ENCODE measurements around the gene NSG2.
"Not testable (repeated sequence)": the region's sequence is repeated elsewhere in the genome, so short reads cannot be mapped to it uniquely, and the experiment has no call there.

Gene NSG2

DNA sequence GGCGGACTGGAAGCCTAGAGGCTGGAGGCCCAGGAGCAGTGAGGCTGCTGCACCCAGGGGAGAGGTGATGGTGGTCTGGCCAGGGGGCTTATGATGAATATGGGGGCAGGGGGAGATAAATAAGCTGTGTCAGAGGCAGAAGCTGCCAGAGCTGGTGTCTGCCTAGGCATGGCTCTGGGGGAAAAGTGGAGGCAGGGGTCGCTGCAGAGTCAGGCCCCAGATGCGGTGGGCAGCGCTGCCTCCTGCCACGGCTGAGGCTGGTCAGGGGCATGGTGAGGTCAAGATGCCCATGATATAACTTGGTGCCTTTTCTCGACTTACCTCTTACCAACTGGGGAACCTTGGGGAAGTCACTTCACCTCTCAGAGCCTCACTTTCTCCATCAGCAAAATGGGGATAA, 51.1 kb downstream of the NSG2 start:
- no peak for DNase-seq (ENCODE audit: low read depth)
- H3K4me3 ChIP-seq (ENCODE audit: control insufficient read depth, low read depth, low read length) = no peak overlapping the region
- TF ChIP-seq, protein P1, sequence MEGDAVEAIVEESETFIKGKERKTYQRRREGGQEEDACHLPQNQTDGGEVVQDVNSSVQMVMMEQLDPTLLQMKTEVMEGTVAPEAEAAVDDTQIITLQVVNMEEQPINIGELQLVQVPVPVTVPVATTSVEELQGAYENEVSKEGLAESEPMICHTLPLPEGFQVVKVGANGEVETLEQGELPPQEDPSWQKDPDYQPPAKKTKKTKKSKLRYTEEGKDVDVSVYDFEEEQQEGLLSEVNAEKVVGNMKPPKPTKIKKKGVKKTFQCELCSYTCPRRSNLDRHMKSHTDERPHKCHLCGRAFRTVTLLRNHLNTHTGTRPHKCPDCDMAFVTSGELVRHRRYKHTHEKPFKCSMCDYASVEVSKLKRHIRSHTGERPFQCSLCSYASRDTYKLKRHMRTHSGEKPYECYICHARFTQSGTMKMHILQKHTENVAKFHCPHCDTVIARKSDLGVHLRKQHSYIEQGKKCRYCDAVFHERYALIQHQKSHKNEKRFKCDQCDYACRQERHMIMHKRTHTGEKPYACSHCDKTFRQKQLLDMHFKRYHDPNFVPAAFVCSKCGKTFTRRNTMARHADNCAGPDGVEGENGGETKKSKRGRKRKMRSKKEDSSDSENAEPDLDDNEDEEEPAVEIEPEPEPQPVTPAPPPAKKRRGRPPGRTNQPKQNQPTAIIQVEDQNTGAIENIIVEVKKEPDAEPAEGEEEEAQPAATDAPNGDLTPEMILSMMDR (conservative IDR thresholded peaks at IDR 0.05; ENCODE audit: control insufficient read depth, insufficient read depth, low read depth, low read length) = no peak

DNA sequence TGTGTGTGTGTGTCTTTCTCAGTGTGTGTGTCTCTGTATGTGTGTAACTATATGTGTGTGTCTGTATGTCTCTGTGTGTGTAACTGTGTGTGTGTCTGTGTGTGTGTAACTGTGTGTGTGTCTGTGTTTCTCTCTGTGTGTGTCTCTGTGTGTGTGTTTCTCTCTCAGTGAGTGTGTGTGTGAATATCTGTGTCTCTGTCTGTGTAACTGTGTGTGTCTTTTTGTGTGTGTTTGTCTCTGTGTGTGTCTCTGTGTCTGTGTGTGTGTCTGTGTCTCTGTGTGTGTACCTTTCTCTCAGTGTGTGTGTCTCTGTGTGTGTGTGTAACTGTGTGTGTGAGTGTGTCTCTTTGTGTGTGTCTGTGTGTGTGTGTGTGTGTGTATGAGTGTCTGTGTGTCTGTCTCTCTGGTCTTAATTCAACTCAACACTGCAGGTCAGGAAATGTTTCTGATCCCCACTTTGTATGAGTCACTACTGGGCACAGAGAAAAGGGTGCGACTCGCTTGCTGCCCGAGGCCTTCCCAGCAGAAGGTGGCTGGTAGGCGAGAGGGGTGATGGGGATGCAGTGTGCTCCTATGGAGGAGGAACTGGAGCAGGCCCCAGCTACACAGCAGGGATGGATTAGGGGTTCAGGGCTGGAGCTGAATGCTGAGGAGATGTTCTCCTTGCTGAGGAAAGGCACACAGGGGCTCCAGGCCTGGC, 52.1 kb downstream of the NSG2 start:
- H3K4me3 ChIP-seq (ENCODE audit: control insufficient read depth, low read depth, low read length) = no peak overlapping the region
- TF ChIP-seq, protein P1 (conservative IDR thresholded peaks at IDR 0.05; ENCODE audit: control insufficient read depth, insufficient read depth, low read depth, low read length) = no peak
- DNase-seq (ENCODE audit: low read depth) = no peak

DNA sequence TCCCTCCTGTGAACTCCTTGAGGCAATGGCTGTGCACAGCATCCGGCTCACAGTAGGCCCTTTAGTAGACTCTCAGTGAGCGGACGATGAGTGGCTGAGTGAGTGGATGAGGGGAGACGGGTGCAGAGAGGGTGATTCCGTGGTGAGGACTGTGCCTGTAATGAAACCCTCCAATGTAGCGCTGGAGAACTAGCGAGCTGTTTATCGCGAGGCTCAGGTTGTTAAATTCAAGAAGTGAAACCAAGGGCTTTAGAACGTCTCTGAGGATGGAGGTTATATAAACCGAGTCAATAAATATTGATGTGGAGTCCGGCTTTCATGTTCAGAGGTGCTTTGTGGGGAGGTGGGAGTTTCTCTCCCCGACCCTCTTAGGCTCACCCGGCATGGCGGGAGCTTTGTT, 53.2 kb downstream of the NSG2 start:
- TF ChIP-seq, protein P1 (conservative IDR thresholded peaks at IDR 0.05; ENCODE audit: control insufficient read depth, insufficient read depth, low read depth, low read length) = no peak
- no peak overlapping the region for H3K4me3 ChIP-seq (ENCODE audit: control insufficient read depth, low read depth, low read length)
- DNase-seq (ENCODE audit: low read depth) = no peak

DNA sequence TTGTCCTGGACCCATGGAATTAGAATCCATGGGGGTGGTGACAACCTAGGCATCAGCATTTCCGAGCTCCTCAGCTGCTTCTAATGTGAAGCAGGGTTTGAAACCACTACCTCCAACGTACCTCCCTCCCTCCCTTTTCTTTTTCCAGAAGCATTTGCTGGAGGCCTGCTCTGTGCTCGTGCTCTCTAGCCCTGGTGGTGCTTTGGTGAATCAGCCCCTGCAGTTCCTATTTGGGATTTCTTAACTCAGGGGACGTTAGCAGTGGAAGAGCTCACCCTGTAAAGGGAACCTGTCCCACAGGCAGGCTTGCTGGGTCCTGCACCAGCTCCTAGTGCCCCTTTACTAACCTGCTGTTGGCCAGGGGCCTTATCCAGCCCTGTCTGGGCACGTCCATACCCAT, 55.0 kb downstream of the NSG2 start:
- TF ChIP-seq, protein P1 (conservative IDR thresholded peaks at IDR 0.05; ENCODE audit: control insufficient read depth, insufficient read depth, low read depth, low read length) = no peak
- no peak overlapping the region for H3K4me3 ChIP-seq (ENCODE audit: control insufficient read depth, low read depth, low read length)
- no peak for DNase-seq (ENCODE audit: low read depth)

DNA sequence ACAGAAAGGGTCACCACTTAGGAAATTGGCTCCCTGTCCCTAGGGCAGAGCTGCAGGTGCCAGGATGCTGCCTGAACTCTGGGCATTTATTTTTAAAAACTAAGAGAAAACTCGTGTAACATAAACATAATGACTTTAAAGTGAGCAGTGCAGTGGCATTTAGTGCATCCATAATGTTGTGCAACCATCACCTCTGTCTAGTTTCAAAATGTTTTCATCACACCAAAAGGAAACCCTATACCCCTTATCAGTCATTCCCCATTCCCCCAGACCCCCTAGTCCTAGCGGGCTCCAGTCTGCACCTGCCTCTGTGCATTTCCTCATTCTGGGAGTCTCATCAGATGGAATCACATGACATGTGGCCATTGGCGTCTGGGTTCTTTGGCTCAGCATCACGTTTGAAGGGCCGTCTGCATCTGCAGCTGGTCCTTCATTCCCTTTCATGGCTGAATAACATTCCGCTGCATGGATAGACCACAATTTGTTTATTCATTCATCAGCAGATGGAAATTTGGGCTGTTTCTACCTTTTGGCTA, 55.8 kb downstream of the NSG2 start:
- TF ChIP-seq, protein P1 (conservative IDR thresholded peaks at IDR 0.05; ENCODE audit: control insufficient read depth, insufficient read depth, low read depth, low read length) = no peak
- no peak overlapping the region for H3K4me3 ChIP-seq (ENCODE audit: control insufficient read depth, low read depth, low read length)
- DNase-seq (ENCODE audit: low read depth) = no peak

DNA sequence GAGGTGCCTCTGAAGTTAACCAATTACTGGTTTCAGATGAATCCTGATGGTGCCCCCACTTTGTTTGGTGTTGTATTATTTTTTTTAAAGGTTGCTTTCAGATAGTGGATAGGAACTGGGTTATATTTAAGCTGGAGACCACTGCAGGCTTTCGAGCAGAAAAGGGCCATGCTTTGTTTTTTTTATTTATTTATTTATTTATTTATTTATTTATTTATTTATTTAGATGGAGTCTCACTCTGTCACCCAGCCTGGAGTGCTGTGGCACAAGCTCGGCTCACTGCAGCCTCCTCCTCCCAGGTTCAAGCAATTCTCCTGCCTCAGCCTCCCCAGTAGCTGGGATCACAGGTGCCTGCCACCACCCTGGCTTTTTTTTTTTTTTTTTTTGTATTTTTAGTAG, 57.1 kb downstream of the NSG2 start:
- DNase-seq (ENCODE audit: low read depth) = not testable (repeated sequence)

DNA sequence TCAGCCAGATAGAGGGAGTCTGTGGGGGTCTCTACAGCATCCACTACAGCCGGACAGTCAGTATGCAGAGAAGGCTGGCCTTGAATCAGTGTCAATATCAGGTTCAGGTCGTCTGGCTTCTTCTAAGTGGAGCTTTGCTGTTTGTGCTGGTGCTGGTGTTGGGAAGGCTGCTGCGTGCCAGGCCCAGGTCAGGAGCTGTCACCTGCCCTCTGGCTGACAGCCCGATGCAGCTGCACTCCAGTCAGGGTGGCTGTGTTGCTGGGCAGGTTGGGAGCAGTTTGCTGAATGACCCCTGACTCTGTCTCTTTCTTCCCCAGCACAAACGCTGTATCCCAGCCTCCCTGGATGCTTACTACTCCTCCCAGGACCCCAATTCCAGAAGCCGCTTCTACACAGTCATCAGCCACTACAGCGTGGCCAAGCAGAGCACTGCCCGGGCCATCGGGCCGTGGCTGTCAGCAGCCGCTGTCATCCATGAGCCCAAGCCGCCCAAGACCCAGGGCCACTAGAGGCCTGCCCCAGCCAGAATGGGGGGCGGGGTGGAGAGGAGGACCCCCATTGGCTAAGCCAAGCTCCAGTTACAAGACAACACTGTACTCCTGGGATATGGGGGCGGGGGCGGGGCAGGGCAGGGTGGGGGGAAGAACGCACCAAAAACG, 61.6 kb downstream of the NSG2 start:
- no peak for DNase-seq (ENCODE audit: low read depth)
- TF ChIP-seq, protein P1 (conservative IDR thresholded peaks at IDR 0.05; ENCODE audit: control insufficient read depth, insufficient read depth, low read depth, low read length) = no peak
- no peak overlapping the region for H3K4me3 ChIP-seq (ENCODE audit: control insufficient read depth, low read depth, low read length)

More for the DNA sequence above, 57.1 kb downstream of the NSG2 start:
- H3K4me3 ChIP-seq (ENCODE audit: control insufficient read depth, low read depth, low read length) = not testable (repeated sequence)

All from fibroblast of mammary gland (primary cell).